Suprapubic skin (tissue), 4 donors: ENCODE results near the gene TRIM44. TPM values are rescaled to one million over a fixed set of nuclear protein-coding genes. Genes with fewer than 3 reads are reported as not detected.

Source experiments
- DNase-seq, 2 donors: peaks; one replicate each; pipeline ENCODE4 v3.0.0-alpha.2; 2019; ENCODE audit warnings: low spot score in 2 of 2
- H3K27ac ChIP-seq: fragments of 200-600 bp; sonication (generic); one replicate; pipeline ENCODE4 v1.5.1; 2019
- H3K27me3 ChIP-seq: fragments of 200-600 bp; sonication (generic); one replicate; pipeline ENCODE4 v1.5.1; 2019
- H3K36me3 ChIP-seq: fragments of 200-600 bp; sonication (generic); one replicate; pipeline ENCODE4 v1.5.1; 2019
- H3K4me1 ChIP-seq: fragments of 200-600 bp; sonication (generic); one replicate; pipeline ENCODE4 v1.5.1; 2019
- H3K4me3 ChIP-seq: fragments of 200-600 bp; sonication (generic); one replicate; pipeline ENCODE4 v1.5.1; 2019; ENCODE audit warnings: mild to moderate bottlenecking
- H3K9me3 ChIP-seq: fragments of 200-600 bp; sonication (generic); one replicate; pipeline ENCODE4 v1.5.1; 2019
- EP300 ChIP-seq: sonication (generic); formaldehyde crosslinking; IDR thresholded peaks from one replicate; pipeline ENCODE4 v1.6.1; 2017; ENCODE audit warnings: antibody characterized with exemption
- POLR2A ChIP-seq, 2 donors: fragments of 450-650 bp; IDR thresholded peaks; one replicate each; pipeline ENCODE4 v1.6.1; 2017; ENCODE audit warnings: antibody characterized with exemption in 2 of 2, mild to moderate bottlenecking in 2 of 2, moderate library complexity in 2 of 2
- POLR2AphosphoS5 ChIP-seq, 3 donors: sonication (generic); formaldehyde crosslinking; IDR thresholded peaks; one replicate each; pipeline ENCODE4 v1.6.1; 2017; ENCODE audit warnings: antibody characterized with exemption in 3 of 3
- WGBS: methylation state at CpG from one replicate; pipeline ENCODE4 v1.1.5; 2018; 5-methylcytosine and 5-hydroxymethylcytosine counted together
- total RNA-seq, 4 donors: library from RNA; depleted of rRNA; stranded (reverse); fragments of >200 nt; gene quantifications; one replicate each; pipeline ENCODE4 v1.1.0, GENCODE V29; 2016
- TF ChIP-seq, protein P1 (sequence below), 2 donors: fragments of 200-600 bp in 1 of 2; fragments of 450-650 bp in 1 of 2; sonication (generic) in 1 of 2; IDR thresholded peaks; one replicate each; pipeline ENCODE4 v1.5.1; 2016 to 2019; ENCODE audit warnings: antibody characterized with exemption in 2 of 2, mild to moderate bottlenecking in 1 of 2, moderate library complexity in 1 of 2

The TRIM44 gene
- total RNA-seq, 4 donors from 2014 or later, result 21.3 to 55.7 (median 31.3) TPM

DNA sequence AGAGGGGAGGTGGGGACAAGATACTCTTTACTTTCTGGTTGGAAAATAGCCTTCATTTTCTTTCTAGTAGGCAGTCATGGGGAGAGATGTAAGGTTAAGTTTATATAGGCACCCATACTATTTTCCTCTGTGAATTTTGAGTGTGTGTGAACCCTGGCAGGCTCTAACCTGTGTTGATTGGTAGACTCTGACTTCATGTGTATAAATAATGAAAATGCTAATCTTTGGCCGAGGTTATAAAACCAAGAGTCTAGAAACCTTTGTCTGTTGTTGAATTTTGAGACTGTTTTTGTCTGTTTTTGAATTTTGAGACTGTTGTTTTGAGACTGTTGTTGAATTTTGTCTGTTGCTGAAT lies 14.0 kb downstream of the TRIM44 start:
- H3K36me3 ChIP-seq, result no peaks in the 10 kb centered on the region
- H3K27ac ChIP-seq, result no peak overlapping the region
- H3K4me1 ChIP-seq, result peaks cover 4% of the 10 kb centered on the region
- DNase-seq, result no peak
- TF ChIP-seq POLR2AphosphoS5 (IDR thresholded peaks at IDR 0.05) (no peak), POLR2A (IDR thresholded peaks at IDR 0.05) (no peak), EP300 (no peak)
- TF ChIP-seq, protein P1, sequence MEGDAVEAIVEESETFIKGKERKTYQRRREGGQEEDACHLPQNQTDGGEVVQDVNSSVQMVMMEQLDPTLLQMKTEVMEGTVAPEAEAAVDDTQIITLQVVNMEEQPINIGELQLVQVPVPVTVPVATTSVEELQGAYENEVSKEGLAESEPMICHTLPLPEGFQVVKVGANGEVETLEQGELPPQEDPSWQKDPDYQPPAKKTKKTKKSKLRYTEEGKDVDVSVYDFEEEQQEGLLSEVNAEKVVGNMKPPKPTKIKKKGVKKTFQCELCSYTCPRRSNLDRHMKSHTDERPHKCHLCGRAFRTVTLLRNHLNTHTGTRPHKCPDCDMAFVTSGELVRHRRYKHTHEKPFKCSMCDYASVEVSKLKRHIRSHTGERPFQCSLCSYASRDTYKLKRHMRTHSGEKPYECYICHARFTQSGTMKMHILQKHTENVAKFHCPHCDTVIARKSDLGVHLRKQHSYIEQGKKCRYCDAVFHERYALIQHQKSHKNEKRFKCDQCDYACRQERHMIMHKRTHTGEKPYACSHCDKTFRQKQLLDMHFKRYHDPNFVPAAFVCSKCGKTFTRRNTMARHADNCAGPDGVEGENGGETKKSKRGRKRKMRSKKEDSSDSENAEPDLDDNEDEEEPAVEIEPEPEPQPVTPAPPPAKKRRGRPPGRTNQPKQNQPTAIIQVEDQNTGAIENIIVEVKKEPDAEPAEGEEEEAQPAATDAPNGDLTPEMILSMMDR (IDR thresholded peaks at IDR 0.05), result no peak
- H3K4me3 ChIP-seq, result no peak overlapping the region
- WGBS, result 68% methylated on average over 1 of the region's 1 CpG
- no peaks in the 10 kb centered on the region for H3K9me3 ChIP-seq
- H3K27me3 ChIP-seq, result no peaks in the 10 kb centered on the region

DNA sequence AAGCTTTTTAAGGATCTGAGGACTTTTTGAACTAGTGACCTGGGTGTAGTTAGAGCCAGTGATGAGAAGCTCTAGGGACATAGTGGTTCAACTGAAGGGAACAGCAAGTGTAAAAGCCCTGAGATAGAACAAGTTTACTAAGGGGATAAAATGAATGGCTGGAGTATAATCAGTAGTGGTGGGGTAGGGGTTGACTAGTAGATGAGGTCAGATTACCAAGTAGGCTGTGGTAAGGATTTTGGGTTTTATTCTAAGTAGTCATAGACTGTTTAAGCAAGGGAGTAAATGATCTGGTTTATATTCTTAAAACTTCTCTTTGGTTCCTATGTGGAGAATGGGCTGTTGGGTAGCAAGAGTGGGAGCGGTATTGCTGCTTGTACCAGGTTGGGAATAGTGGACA lies 15.3 kb downstream of the TRIM44 start:
- WGBS, result 100% methylated on average over 1 of the region's 1 CpG
- H3K4me1 ChIP-seq, result peaks cover 11% of the 10 kb centered on the region
- DNase-seq, result no peak
- no peak overlapping the region for H3K4me3 ChIP-seq
- no peaks in the 10 kb centered on the region for H3K36me3 ChIP-seq
- no peak overlapping the region for H3K27ac ChIP-seq
- no peaks in the 10 kb centered on the region for H3K27me3 ChIP-seq
- no peak for TF ChIP-seq POLR2A (IDR thresholded peaks at IDR 0.05)
- no peak for TF ChIP-seq EP300
- TF ChIP-seq, protein P1 (IDR thresholded peaks at IDR 0.05), result no peak
- no peak for TF ChIP-seq POLR2AphosphoS5 (IDR thresholded peaks at IDR 0.05)
- no peaks in the 10 kb centered on the region for H3K9me3 ChIP-seq

DNA sequence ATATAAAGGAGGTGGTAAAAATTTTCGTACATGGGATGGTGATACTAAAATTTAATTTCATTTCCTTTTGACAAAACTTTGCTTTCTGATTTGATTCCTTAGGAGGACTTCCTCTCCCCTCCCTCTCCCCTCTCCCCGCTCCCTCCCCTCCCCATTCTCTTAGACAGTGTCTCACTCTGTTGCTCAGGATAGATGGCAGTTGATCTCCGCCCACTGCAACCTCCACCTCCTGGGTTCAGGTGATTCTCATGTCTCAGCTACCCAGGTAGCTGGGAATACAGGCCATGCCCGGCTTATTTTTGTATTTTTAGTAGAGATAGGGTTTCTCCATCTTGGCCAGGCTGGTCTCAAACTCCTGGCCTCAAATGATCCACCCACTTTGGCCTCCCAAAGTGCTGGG lies 15.9 kb downstream of the TRIM44 start:
- H3K27ac ChIP-seq, result no peak overlapping the region
- 89% methylated on average over 4 of the region's 4 CpGs for WGBS

DNA sequence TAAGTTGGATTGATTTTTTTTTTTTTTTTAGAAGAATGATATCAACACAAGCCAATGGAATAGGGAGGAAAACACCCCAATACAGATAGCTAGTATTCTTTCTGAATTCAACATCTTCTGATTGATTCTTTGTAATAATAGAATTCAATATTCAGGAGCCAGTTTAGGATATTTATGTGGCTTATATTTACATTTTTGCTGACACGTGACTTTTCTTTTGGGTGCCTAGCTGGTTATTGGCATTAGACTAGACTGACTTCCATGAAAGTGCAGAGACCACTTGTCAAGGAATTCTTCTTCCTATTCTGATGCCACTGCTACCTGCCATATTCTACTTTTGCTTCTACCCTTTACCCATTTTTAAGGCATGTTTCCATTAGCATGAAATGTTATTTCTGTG lies 16.4 kb downstream of the TRIM44 start:
- Histone ChIP-seq H3K27me3 (no peaks in the 10 kb centered on the region), H3K4me1 (peaks cover 12% of the 10 kb centered on the region), H3K27ac (no peak overlapping the region), H3K9me3 (no peaks in the 10 kb centered on the region), H3K4me3 (no peak overlapping the region), H3K36me3 (no peaks in the 10 kb centered on the region)
- WGBS, result 96% methylated on average over 1 of the region's 1 CpG
- no peak for TF ChIP-seq EP300
- no peak for TF ChIP-seq POLR2A (IDR thresholded peaks at IDR 0.05)
- TF ChIP-seq, protein P1 (IDR thresholded peaks at IDR 0.05), result no peak
- TF ChIP-seq POLR2AphosphoS5 (IDR thresholded peaks at IDR 0.05), result no peak
- no peak for DNase-seq

More for the DNA sequence above, 15.9 kb downstream of the TRIM44 start:
- Histone ChIP-seq H3K4me1 (peaks cover 12% of the 10 kb centered on the region), H3K4me3 (no peak overlapping the region), H3K27me3 (no peaks in the 10 kb centered on the region), H3K36me3 (no peaks in the 10 kb centered on the region), H3K9me3 (no peaks in the 10 kb centered on the region)
- no peak for TF ChIP-seq EP300
- no peak for TF ChIP-seq POLR2A (IDR thresholded peaks at IDR 0.05)
- TF ChIP-seq, protein P1 (IDR thresholded peaks at IDR 0.05), result no peak
- no peak for TF ChIP-seq POLR2AphosphoS5 (IDR thresholded peaks at IDR 0.05)
- DNase-seq, result no peak

DNA sequence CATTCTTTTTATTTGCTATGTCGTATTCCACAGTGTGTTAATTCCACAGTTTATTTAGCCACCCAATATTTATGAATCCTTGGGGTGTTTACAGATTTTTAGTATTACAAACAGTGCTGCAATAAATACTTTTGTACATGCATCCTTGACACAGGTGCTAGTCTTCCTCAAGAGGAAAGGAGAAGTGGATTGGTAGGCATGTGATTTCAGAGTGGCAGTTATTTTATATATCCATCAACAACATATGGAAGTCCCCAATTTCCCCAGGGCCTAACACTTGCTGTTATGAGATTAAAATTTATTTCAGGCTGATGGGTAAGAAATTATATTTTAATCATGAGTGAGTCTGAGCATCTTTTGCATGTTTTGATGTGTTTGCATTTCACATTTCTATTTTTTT lies 17.9 kb downstream of the TRIM44 start:
- Histone ChIP-seq H3K27ac (no peak overlapping the region), H3K27me3 (no peaks in the 10 kb centered on the region), H3K4me1 (peaks cover 12% of the 10 kb centered on the region), H3K4me3 (no peak overlapping the region), H3K9me3 (no peaks in the 10 kb centered on the region), H3K36me3 (peaks cover 2% of the 10 kb centered on the region)
- DNase-seq, result no peak
- WGBS, result 100% methylated on average over 1 of the region's 1 CpG
- no peak for TF ChIP-seq EP300

DNA sequence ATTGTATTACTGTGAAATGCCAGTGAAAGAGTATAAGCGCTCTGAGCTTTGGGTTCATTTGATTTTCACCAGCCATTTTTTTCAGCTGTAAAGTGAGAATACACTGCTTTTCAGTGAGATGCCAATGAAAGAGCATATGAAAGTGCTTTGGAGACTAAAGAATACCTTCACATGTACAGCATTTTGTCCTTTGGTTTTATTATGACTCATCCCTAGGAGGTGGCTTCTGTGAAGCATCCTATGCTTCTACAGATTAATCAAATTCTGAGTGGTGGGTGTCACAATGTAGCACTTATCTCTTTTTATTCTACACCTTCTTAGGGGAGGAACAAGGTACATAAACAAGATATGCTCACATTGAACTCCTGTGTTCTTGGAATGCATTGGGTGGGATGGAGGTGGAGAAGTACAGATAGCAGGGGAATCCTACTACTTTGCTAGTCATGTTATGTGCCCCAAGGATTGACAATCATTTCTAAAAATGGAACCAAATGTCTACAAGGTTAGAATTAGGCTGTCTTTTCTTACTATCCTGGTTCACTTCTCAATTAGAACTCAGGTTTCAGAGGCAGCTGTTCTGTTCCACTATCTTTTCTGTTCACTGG lies 18.7 kb downstream of the TRIM44 start:
- H3K36me3 ChIP-seq, result peaks cover 10% of the 10 kb centered on the region
- peaks cover 7% of the 10 kb centered on the region for H3K4me1 ChIP-seq
- H3K9me3 ChIP-seq, result no peaks in the 10 kb centered on the region
- TF ChIP-seq EP300, result no peak
- TF ChIP-seq, protein P1 (IDR thresholded peaks at IDR 0.05), result no peak
- no peak for TF ChIP-seq POLR2A (IDR thresholded peaks at IDR 0.05)
- no peak for TF ChIP-seq POLR2AphosphoS5 (IDR thresholded peaks at IDR 0.05)
- 97% methylated on average over 1 of the region's 1 CpG for WGBS
- no peak overlapping the region for H3K4me3 ChIP-seq
- no peak for DNase-seq
- H3K27me3 ChIP-seq, result no peaks in the 10 kb centered on the region
- H3K27ac ChIP-seq, result no peak overlapping the region
